Measurements from ENCODE around the gene EXOC7. TPM values are rescaled to one million over a fixed set of nuclear protein-coding genes. Genes with fewer than 3 reads are reported as not detected.
A peak's percentile ranks its signal among the peaks of the same experiment; 100 is the strongest.
"Not testable (repeated sequence)": the region's sequence is repeated elsewhere in the genome, so short reads cannot be mapped to it uniquely, and the experiment has no call there.

The EXOC7 gene
- total RNA-seq, 2 experiments from 2014 or later: 126 to 129 TPM

DNA sequence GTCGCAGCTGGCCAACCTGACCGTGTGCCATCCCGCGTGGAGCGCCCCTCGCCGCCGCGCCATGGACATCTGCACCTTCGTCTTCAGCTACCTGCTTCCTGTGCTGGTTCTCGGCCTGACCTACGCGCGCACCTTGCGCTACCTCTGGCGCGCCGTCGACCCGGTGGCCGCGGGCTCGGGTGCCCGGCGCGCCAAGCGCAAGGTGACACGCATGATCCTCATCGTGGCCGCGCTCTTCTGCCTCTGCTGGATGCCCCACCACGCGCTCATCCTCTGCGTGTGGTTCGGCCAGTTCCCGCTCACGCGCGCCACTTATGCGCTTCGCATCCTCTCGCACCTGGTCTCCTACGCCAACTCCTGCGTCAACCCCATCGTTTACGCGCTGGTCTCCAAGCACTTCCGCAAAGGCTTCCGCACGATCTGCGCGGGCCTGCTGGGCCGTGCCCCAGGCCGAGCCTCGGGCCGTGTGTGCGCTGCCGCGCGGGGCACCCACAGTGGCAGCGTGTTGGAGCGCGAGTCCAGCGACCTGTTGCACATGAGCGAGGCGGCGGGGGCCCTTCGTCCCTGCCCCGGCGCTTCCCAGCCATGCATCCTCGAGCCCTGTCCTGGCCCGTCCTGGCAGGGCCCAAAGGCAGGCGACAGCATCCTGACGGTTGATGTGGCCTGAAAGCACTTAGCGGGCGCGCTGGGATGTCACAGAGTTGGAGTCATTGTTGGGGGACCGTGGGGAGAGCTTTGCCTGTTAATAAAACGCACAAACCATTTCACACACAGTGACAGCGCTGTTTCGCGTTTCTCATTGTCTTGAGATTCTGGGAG lies 26.6 kb downstream of the EXOC7 start:
- POLR2A ChIA-PET: interaction anchor here (0.7 to 1.4 kb wide), 5 partner anchors 15 to 198 kb away, joined by 3 to 4 read pairs (median 3); partner anchors contain the start of gene EXOC7
- peaks cover 54% of the 10 kb centered on the region for H3K27me3 Mint-ChIP-seq (ENCODE audit: low read depth)

GRCh38 chr17:76076146-76076764 lies 27.3 kb downstream of the EXOC7 start:
- H3K27ac Mint-ChIP-seq: no peak overlapping the region

More for the DNA sequence above, 26.6 kb downstream of the EXOC7 start:
- Mint-ChIP-seq H3K4me1 (ENCODE audit: low read depth) (peaks cover 33% of the 10 kb centered on the region), H3K9me3 (ENCODE audit: insufficient read depth) (no peaks in the 10 kb centered on the region), H3K36me3 (ENCODE audit: low read depth) (peaks cover 5% of the 10 kb centered on the region), H3K27ac (peak overlapping the region; percentile 81), H3K4me3 (peak overlapping the region; percentile 67)
- CTCF ChIA-PET: interaction anchor here (1.0 to 2.1 kb wide), 3 partner anchors 63 to 321 kb away, joined by 3 to 7 read pairs (median 4); no protein-coding TSS in a partner anchor
- DNase-seq (peak; percentile 72), ATAC-seq (peak; percentile 11)

GRCh38 chr17:76075364-76076145 lies 28.0 kb downstream of the EXOC7 start:
- no peak for DNase-seq
- no peaks in the 10 kb centered on the region for H3K9me3 Mint-ChIP-seq (ENCODE audit: insufficient read depth)
- no peak overlapping the region for H3K4me3 Mint-ChIP-seq
- no peak overlapping the region for H3K27ac Mint-ChIP-seq
- ChIA-PET POLR2A (interaction anchor here (1.0 to 1.3 kb wide), 2 partner anchors 28 to 196 kb away, joined by 3 to 4 read pairs; partner anchors contain the start of gene EXOC7), CTCF (interaction anchor here (2.0 kb wide), 1 partner anchor 61 kb away, joined by 6 read pairs; no protein-coding TSS in a partner anchor)
- peaks cover 54% of the 10 kb centered on the region for H3K27me3 Mint-ChIP-seq (ENCODE audit: low read depth)
- no peak for ATAC-seq
- H3K36me3 Mint-ChIP-seq (ENCODE audit: low read depth): peaks cover 8% of the 10 kb centered on the region
- peaks cover 43% of the 10 kb centered on the region for H3K4me1 Mint-ChIP-seq (ENCODE audit: low read depth)

More at GRCh38 chr17:76076146-76076764, 27.3 kb downstream of the EXOC7 start:
- no peak for ATAC-seq
- Mint-ChIP-seq H3K4me3 (peak overlapping the region; percentile 67), H3K36me3 (ENCODE audit: low read depth) (peaks cover 5% of the 10 kb centered on the region), H3K9me3 (ENCODE audit: insufficient read depth) (no peaks in the 10 kb centered on the region), H3K27me3 (ENCODE audit: low read depth) (peaks cover 54% of the 10 kb centered on the region), H3K4me1 (ENCODE audit: low read depth) (peaks cover 37% of the 10 kb centered on the region)
- POLR2A ChIA-PET: interaction anchor here (0.9 to 1.3 kb wide), 2 partner anchors 28 to 65 kb away, joined by 3 to 4 read pairs; partner anchors contain the start of gene EXOC7
- CTCF ChIA-PET: interaction anchor here (1.0 to 2.1 kb wide), 3 partner anchors 62 to 322 kb away, joined by 3 to 7 read pairs (median 5); no protein-coding TSS in a partner anchor
- no peak for DNase-seq

- ChIA-PET CTCF (interaction anchor here (2.0 kb wide), 1 partner anchor 60 kb away, joined by 6 read pairs; no protein-coding TSS in a partner anchor), POLR2A (interaction anchor here (1.0 kb wide), 1 partner anchor 197 kb away, joined by 3 read pairs; no protein-coding TSS in a partner anchor)
- DNase-seq (no peak), ATAC-seq (no peak)
- Mint-ChIP-seq H3K36me3 (ENCODE audit: low read depth) (peaks cover 9% of the 10 kb centered on the region), H3K4me3 (no peak within 1 kb of the TSS), H3K4me1 (ENCODE audit: low read depth) (peaks cover 50% of the 10 kb centered on the region), H3K27me3 (ENCODE audit: low read depth) (peaks cover 53% of the 10 kb centered on the region), H3K27ac (no peak within 1 kb of the TSS), H3K9me3 (ENCODE audit: insufficient read depth) (no peaks in the 10 kb centered on the region)
Measured at GRCh38 chr17:76074390-76075363, 28.9 kb downstream of the EXOC7 start, which contains the start of gene GALR2. Gene GALR2 (plus strand): TSS chr17:76074781. CDS start chr17:76074884, 103 bp downstream.

DNA sequence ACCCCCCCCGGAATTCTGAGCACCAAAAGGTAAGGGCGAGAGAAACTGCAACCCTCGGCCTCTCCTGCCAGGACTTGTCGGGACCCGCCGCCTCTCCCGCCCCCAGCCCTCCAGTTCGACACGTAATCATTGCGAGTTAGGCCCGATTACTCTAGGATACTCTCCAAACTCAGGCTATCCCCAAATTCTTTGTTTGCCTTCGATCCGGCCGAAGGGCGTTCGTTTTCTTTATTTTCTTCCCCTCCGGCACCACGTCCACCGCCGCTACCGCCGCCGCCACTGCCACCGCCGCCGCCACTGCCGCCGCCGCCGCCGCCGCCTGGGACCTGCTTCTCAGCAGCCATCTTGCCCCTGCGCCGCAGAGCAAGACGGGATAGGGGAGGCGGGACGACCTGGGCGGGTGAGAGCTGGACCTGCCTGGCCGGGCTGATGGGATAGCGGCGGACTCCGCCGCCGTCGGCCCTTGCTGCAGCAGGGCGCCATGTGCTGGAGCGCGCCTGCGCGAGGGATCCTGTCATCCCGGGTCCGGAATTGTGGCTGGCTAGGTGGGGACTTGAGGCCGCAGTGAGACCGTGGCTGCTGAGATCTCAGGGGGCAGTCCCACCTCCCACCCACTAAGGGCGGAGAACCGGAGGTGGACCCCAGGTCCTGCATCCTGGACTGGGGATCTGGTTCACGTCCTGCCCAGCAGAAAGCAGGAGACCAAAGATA lies 31.3 kb downstream of the EXOC7 start, which contains the start of gene SRP68:
Gene SRP68, minus strand, starts transcription at position 370 of the 711 bp plus-strand sequence. Its CDS starts 26 bp downstream, at position 344.
- Mint-ChIP-seq H3K27me3 (ENCODE audit: low read depth) (peaks cover 33% of the 10 kb centered on the region), H3K4me3 (peak within 1 kb of the TSS; percentile 96), H3K4me1 (ENCODE audit: low read depth) (peaks cover 46% of the 10 kb centered on the region), H3K36me3 (ENCODE audit: low read depth) (peaks cover 19% of the 10 kb centered on the region), H3K9me3 (ENCODE audit: insufficient read depth) (no peaks in the 10 kb centered on the region), H3K27ac (peak within 1 kb of the TSS; percentile 91)
- POLR2A ChIA-PET: interaction anchor here (0.9 to 1.0 kb wide), 4 partner anchors 39 to 281 kb away, joined by 3 to 6 read pairs (median 4); partner anchors contain the start of gene PRPSAP1
- DNase-seq: peak; percentile 89
- CTCF ChIA-PET: interaction anchor here (1.0 to 2.1 kb wide), 5 partner anchors 7 to 325 kb away, joined by 3 to 19 read pairs (median 5); no protein-coding TSS in a partner anchor
- ATAC-seq: peak; percentile 97

DNA sequence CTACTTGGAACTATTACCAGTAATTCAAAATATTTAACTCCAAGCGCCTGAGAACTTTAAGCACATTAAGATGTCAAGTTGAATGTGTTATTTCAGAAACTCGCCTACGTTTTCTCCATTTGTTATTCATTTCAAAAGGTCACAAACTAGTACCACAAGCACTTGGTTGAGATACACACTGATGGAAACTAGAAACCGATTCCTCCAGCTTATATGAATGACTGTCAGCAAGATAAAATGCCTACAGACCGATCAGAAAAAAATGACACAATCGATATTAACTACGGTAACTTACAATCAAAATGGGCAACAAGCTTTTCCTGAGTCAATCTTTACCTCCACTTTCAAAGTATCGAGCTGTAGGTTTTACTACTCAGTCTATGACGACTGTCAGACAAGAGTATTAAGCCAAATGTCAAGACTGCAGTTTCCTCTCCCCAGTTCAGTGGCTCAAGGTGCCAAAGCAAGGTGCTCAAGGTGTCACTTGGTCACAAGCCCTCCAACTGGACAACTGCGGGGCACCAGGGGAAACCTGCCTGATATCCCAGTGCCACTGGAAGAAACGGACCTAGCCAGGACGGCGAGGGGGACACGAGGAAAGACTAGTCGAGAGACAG lies 31.9 kb downstream of the EXOC7 start:
- POLR2A ChIA-PET: interaction anchor here (0.6 to 1.0 kb wide), 5 partner anchors 39 to 282 kb away, joined by 3 to 6 read pairs (median 3); partner anchors contain the start of gene PRPSAP1
- H3K9me3 Mint-ChIP-seq (ENCODE audit: insufficient read depth): no peaks in the 10 kb centered on the region
- peak overlapping the region; percentile 96 for H3K4me3 Mint-ChIP-seq
- H3K27ac Mint-ChIP-seq: peak overlapping the region; percentile 91
- CTCF ChIA-PET: interaction anchor here (0.8 to 2.1 kb wide), 6 partner anchors 8 to 326 kb away, joined by 3 to 19 read pairs (median 5); no protein-coding TSS in a partner anchor
- peaks cover 26% of the 10 kb centered on the region for H3K27me3 Mint-ChIP-seq (ENCODE audit: low read depth)
- peak; percentile 5 for ATAC-seq
- no peak for DNase-seq
- H3K36me3 Mint-ChIP-seq (ENCODE audit: low read depth): peaks cover 22% of the 10 kb centered on the region
- H3K4me1 Mint-ChIP-seq (ENCODE audit: low read depth): peaks cover 41% of the 10 kb centered on the region

- POLR2A ChIA-PET: interaction anchor here (0.9 to 1.5 kb wide), 2 partner anchors 8 to 16 kb away, joined by 4 to 5 read pairs; no protein-coding TSS in a partner anchor
- CTCF ChIA-PET: interaction anchor here (0.8 to 3.7 kb wide), 3 partner anchors 32 to 60 kb away, joined by 3 to 30 read pairs (median 4); no protein-coding TSS in a partner anchor
- H3K9me3 Mint-ChIP-seq (ENCODE audit: insufficient read depth): no peaks in the 10 kb centered on the region
- DNase-seq (no peak), ATAC-seq (no peak)
- no peaks in the 10 kb centered on the region for H3K27me3 Mint-ChIP-seq (ENCODE audit: low read depth)
- no peak overlapping the region for H3K4me3 Mint-ChIP-seq
- H3K27ac Mint-ChIP-seq: no peak overlapping the region
- H3K4me1 Mint-ChIP-seq (ENCODE audit: low read depth): peaks cover 18% of the 10 kb centered on the region
- peaks cover 53% of the 10 kb centered on the region for H3K36me3 Mint-ChIP-seq (ENCODE audit: low read depth)
Measured at GRCh38 chr17:76065775-76066174, 37.8 kb downstream of the EXOC7 start.

- Mint-ChIP-seq H3K36me3 (ENCODE audit: low read depth) (peaks cover 59% of the 10 kb centered on the region), H3K9me3 (ENCODE audit: insufficient read depth) (no peaks in the 10 kb centered on the region), H3K4me3 (no peak overlapping the region), H3K4me1 (ENCODE audit: low read depth) (peaks cover 9% of the 10 kb centered on the region), H3K27me3 (ENCODE audit: low read depth) (no peaks in the 10 kb centered on the region), H3K27ac (peak overlapping the region; percentile 26)
- CTCF ChIA-PET: interaction anchor here (0.7 to 3.7 kb wide), 11 partner anchors 17 to 850 kb away, joined by 3 to 30 read pairs (median 4); partner anchors contain the start of genes CDK3 and MRPL38
- DNase-seq: no peak
- POLR2A ChIA-PET: interaction anchor here (1.0 kb wide), 1 partner anchor 39 kb away, joined by 3 read pairs; the partner anchor contains the start of gene EXOC7
- no peak for ATAC-seq
Measured at GRCh38 chr17:76063875-76064546, 39.6 kb downstream of the EXOC7 start.

DNA sequence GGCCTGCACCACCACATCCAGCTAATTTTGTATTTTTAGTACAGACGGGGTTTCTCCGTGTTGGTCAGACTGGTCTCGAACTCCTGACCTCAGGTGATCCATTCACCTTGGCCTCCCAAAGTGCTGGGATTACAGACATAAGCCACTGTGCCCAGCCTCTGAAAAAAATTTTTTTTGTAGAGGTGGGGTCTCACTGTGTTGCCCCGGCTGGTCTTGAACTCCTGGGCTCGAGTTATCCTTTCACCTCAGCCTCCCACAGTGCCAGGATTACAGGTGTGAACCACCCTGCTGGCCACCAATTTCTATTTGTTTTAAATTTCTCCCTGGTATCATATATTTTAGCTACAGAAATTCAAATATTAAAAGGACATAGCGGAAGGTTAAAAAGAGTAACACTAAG lies 45.3 kb downstream of the EXOC7 start:
- H3K27me3 Mint-ChIP-seq (ENCODE audit: low read depth); ATAC-seq; H3K9me3 Mint-ChIP-seq (ENCODE audit: insufficient read depth); H3K27ac Mint-ChIP-seq; H3K4me1 Mint-ChIP-seq (ENCODE audit: low read depth); H3K4me3 Mint-ChIP-seq; DNase-seq; POLR2A ChIA-PET: not testable (repeated sequence)
- CTCF ChIA-PET: interaction anchor here (1.4 to 2.6 kb wide), 2 partner anchors 29 to 44 kb away, joined by 4 to 25 read pairs; no protein-coding TSS in a partner anchor
- H3K36me3 Mint-ChIP-seq (ENCODE audit: low read depth): peaks cover 52% of the 10 kb centered on the region
